Keratinocyte (primary cell): ENCODE data around the gene ZRSR2. TPM values are rescaled to one million over a fixed set of nuclear protein-coding genes. Genes with fewer than 3 reads are reported as not detected.

Source experiments
- DNase-seq: peaks from one replicate; pipeline ENCODE4 v3.0.0-alpha.2; 2011; ENCODE audit warnings: low read depth, missing footprints, low spot score
- FAIRE-seq: peaks from 2 replicates; lab custom pipeline; 2011; peaks lifted over from hg19 to GRCh38; lab: Jason Lieb, UNC
- H2AFZ ChIP-seq: 2 replicates; pipeline ENCODE4 v1.6.0; 2012; ENCODE audit warnings: low read length, control low read depth, inconsistent platforms; ENCODE audit not compliant: control insufficient read depth
- H3K27ac ChIP-seq: 2 replicates; pipeline ENCODE4 v1.5.1; 2011; ENCODE audit warnings: low read length; ENCODE audit not compliant: control insufficient read depth, insufficient read depth
- H3K27me3 ChIP-seq: 3 replicates; pipeline ENCODE4 v1.6.0; 2011; ENCODE audit warnings: low read length; ENCODE audit not compliant: control insufficient read depth, insufficient read depth; ENCODE audit errors: extremely low read depth
- H3K36me3 ChIP-seq, 2 experiments: 2 replicates in 1 of 2; 3 replicates in 1 of 2; pipeline ENCODE4 v1.5.1; 2011; ENCODE audit warnings: low read length in 2 of 2, mild to moderate bottlenecking in 1 of 2; ENCODE audit not compliant: control insufficient read depth in 2 of 2, insufficient read depth in 2 of 2; ENCODE audit errors: extremely low read depth in 1 of 2
- H3K4me1 ChIP-seq: 3 replicates; pipeline ENCODE4 v1.5.1; 2011; ENCODE audit warnings: low read length; ENCODE audit not compliant: control insufficient read depth, insufficient read depth; ENCODE audit errors: extremely low read depth
- H3K4me2 ChIP-seq: 3 replicates; pipeline ENCODE4 v1.6.0; 2011; ENCODE audit warnings: low read depth, low read length; ENCODE audit not compliant: control insufficient read depth, insufficient read depth; ENCODE audit errors: extremely low read depth
- H3K4me3 ChIP-seq, 3 experiments: fragments of 200-600 bp in 1 of 3; sonication (generic) in 1 of 3; 2 replicates in 2 of 3; 3 replicates in 1 of 3; pipeline ENCODE4 v1.5.1; 2011 to 2016; ENCODE audit warnings: low read length in 3 of 3, mild to moderate bottlenecking in 3 of 3, control low read depth in 2 of 3, inconsistent platforms in 1 of 3, low read depth in 1 of 3, mixed read lengths in 1 of 3, mixed run types in 1 of 3, moderate library complexity in 1 of 3; ENCODE audit not compliant: control insufficient read depth in 2 of 3, insufficient read depth in 2 of 3; ENCODE audit errors: extremely low read depth in 1 of 3
- H3K79me2 ChIP-seq: 2 replicates; pipeline ENCODE4 v1.6.0; 2012; ENCODE audit warnings: low read length; ENCODE audit not compliant: control insufficient read depth, insufficient read depth
- H3K9ac ChIP-seq: 3 replicates; pipeline ENCODE4 v1.6.0; 2011; ENCODE audit warnings: low read length; ENCODE audit not compliant: control insufficient read depth, insufficient read depth; ENCODE audit errors: extremely low read depth
- H3K9me1 ChIP-seq: 3 replicates; pipeline ENCODE4 v1.6.0; 2011; ENCODE audit warnings: low read length; ENCODE audit not compliant: control insufficient read depth, insufficient read depth; ENCODE audit errors: extremely low read depth
- H3K9me3 ChIP-seq: 2 replicates; pipeline ENCODE4 v1.5.1; 2012; ENCODE audit warnings: low read depth, low read length; ENCODE audit not compliant: control insufficient read depth
- H4K20me1 ChIP-seq: 3 replicates; pipeline ENCODE4 v1.6.0; 2011; ENCODE audit warnings: low read length; ENCODE audit not compliant: control insufficient read depth, insufficient read depth; ENCODE audit errors: extremely low read depth
- EZH2 ChIP-seq: IDR thresholded peaks from one replicate; pipeline ENCODE4 v1.6.1; 2012; ENCODE audit warnings: inconsistent platforms, mild to moderate bottlenecking, low read length, moderate library complexity
- dilution Hi-C: fragments of 300-500 bp; cut with MboI; formaldehyde crosslinking; loops from one replicate; pipeline ENCODE4 v1.7.0; 2020; ENCODE audit warnings: low sequenced_read_pairs; ENCODE audit not compliant: extremely low pct_ligation_motif_present
- polyA plus RNA-seq, 5 experiments: library from polyadenylated mRNA; depleted of rRNA in 3 of 5; stranded (reverse) in 3 of 5; stranded (forward) in 1 of 5; unstranded in 1 of 5; fragments of >200 nt; gene quantifications; 1 replicate in 1 of 5; 2 replicates in 3 of 5; 3 replicates in 1 of 5; pipeline versions ENCODE4 v1.2.1 to v1.2.3, GENCODE V29; 2011 to 2012; ENCODE audit warnings: missing spikeins in 2 of 5, low read depth in 1 of 5, low replicate concordance in 1 of 5
- TF ChIP-seq, protein P1 (sequence below), 3 experiments: IDR thresholded peaks in 1 of 3; conservative IDR thresholded peaks in 1 of 3; optimal IDR thresholded peaks in 1 of 3; 2 replicates in 2 of 3; 3 replicates in 1 of 3; pipeline versions ENCODE3 to v1.5.1; 2011; ENCODE audit warnings: low read length in 3 of 3, mild to moderate bottlenecking in 3 of 3, moderate library complexity in 2 of 3, control low read depth in 1 of 3, inconsistent platforms in 1 of 3; ENCODE audit not compliant: insufficient read depth in 2 of 3; ENCODE audit errors: extremely low read depth in 1 of 3

Gene ZRSR2
- polyA plus RNA-seq, 1 donor (not counting 4 experiments of a cell fraction or from before 2014, with no cell fraction given): 13.7 TPM

DNA sequence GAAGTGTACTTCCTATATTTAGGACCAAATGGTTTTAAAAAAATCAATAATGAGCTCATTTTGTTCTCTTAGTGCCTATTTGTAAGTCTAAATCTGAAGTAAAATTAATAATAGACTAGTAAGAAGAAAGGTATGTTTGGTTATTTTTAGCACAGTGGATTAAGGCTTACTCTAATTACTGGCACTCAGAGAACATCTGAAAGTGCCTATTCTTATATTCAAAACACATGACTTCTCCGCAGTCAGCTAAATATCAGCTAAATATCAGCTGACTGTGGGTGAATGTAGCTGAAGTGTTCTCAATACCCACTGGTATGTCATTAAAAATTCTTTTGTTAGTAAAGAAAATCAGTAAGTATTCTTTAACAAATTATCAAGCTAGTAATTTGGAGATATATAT lies 58.3 kb downstream of the ZRSR2 start:
- no peaks in the 10 kb centered on the region for H3K9me3 ChIP-seq
- H3K27ac ChIP-seq: no peak overlapping the region
- no peak for DNase-seq
- no peak overlapping the region for H2AFZ ChIP-seq
- H3K36me3 ChIP-seq: no peaks in the 10 kb centered on the region
- H3K27me3 ChIP-seq: peaks cover 2% of the 10 kb centered on the region
- H4K20me1 ChIP-seq: no peaks in the 10 kb centered on the region
- FAIRE-seq: no peak
- no peaks in the 10 kb centered on the region for H3K9me1 ChIP-seq
- dilution Hi-C loops: no loop called here
- H3K79me2 ChIP-seq: no peaks in the 10 kb centered on the region
- TF ChIP-seq, protein P1, sequence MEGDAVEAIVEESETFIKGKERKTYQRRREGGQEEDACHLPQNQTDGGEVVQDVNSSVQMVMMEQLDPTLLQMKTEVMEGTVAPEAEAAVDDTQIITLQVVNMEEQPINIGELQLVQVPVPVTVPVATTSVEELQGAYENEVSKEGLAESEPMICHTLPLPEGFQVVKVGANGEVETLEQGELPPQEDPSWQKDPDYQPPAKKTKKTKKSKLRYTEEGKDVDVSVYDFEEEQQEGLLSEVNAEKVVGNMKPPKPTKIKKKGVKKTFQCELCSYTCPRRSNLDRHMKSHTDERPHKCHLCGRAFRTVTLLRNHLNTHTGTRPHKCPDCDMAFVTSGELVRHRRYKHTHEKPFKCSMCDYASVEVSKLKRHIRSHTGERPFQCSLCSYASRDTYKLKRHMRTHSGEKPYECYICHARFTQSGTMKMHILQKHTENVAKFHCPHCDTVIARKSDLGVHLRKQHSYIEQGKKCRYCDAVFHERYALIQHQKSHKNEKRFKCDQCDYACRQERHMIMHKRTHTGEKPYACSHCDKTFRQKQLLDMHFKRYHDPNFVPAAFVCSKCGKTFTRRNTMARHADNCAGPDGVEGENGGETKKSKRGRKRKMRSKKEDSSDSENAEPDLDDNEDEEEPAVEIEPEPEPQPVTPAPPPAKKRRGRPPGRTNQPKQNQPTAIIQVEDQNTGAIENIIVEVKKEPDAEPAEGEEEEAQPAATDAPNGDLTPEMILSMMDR (optimal IDR thresholded peaks at IDR 0.05 in 1 of 3, IDR thresholded peaks at IDR 0.05 in 1 of 3, conservative IDR thresholded peaks at IDR 0.05 in 1 of 3; ENCODE audit: extremely low read depth in 1 of 3, insufficient read depth in 2 of 3, low read length in 3 of 3): no peak
- TF ChIP-seq EZH2: no peak
- H3K4me3 ChIP-seq: no peak overlapping the region
- no peak overlapping the region for H3K4me2 ChIP-seq
- no peak overlapping the region for H3K9ac ChIP-seq
- H3K4me1 ChIP-seq: peaks cover 4% of the 10 kb centered on the region

DNA sequence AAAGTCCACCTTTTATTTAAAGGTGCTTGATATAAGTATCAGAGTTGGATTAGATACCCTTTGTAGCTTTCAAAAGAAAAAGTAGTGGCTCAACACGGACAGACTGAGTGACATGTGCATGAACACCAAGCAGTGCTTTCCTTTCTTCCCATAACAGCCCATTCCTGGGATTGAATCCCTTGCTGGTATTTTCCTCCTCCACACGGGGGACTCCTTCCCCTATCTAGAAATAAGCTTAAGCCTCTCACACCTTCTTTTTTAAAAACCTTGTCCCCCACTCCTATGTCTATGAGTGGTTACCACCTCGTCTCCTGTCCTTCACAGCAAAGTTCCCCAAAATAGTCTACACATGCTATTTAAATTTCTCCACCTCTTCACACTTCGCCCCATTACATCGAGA lies 59.3 kb downstream of the ZRSR2 start:
- TF ChIP-seq, protein P1 (optimal IDR thresholded peaks at IDR 0.05 in 1 of 3, IDR thresholded peaks at IDR 0.05 in 1 of 3, conservative IDR thresholded peaks at IDR 0.05 in 1 of 3; ENCODE audit: extremely low read depth in 1 of 3, insufficient read depth in 2 of 3, low read length in 3 of 3): peak; percentile 20 to 46 (median 34)
- TF ChIP-seq EZH2: no peak
- Histone ChIP-seq H3K9ac (no peak overlapping the region), H3K9me3 (no peaks in the 10 kb centered on the region), H3K27ac (no peak overlapping the region), H3K27me3 (peaks cover 8% of the 10 kb centered on the region), H3K9me1 (no peaks in the 10 kb centered on the region), H3K4me2 (no peak overlapping the region), H2AFZ (no peak overlapping the region), H3K4me3 (no peak overlapping the region), H3K4me1 (peaks cover 8% of the 10 kb centered on the region), H3K79me2 (no peaks in the 10 kb centered on the region), H3K36me3 (no peaks in the 10 kb centered on the region), H4K20me1 (no peaks in the 10 kb centered on the region)
- DNase-seq (no peak), FAIRE-seq (no peak)
- dilution Hi-C loops: no loop called here
